K562 (cell line): ENCODE data around the gene DIP2C.

ENCODE experiments used
- CEBPB ChIP-seq: fragments of 450-650 bp; IDR thresholded peaks from 2 replicates; pipeline ENCODE4 v1.6.1; 2016; ENCODE audit warnings: missing genetic modification characterization, missing compliant biosample characterization
- DPF2 ChIP-seq: fragments of 450-650 bp; IDR thresholded peaks from 2 replicates; pipeline ENCODE4 v1.6.1; 2016
- JUND ChIP-seq, 2 experiments: IDR thresholded peaks; 2 replicates in 1 of 2; 3 replicates in 1 of 2; pipeline ENCODE4 v1.6.1; 2011; ENCODE audit warnings: borderline replicate concordance in 2 of 2, low read depth in 2 of 2, low read length in 2 of 2, improper control_type of control experiment in 1 of 2, missing biosample characterization in 1 of 2, missing genetic modification characterization in 1 of 2, missing genetic modification reagents in 1 of 2
- KAT7 ChIP-seq: sonication (generic); formaldehyde crosslinking; IDR thresholded peaks from 2 replicates; pipeline ENCODE4 v1.8.0; 2022; ENCODE audit warnings: missing genetic modification reagents, mild to moderate bottlenecking, borderline replicate concordance
- MAFF ChIP-seq: IDR thresholded peaks from 2 replicates; pipeline ENCODE4 v1.6.1; 2012; ENCODE audit warnings: low read length, improper control_type of control experiment
- MLLT1 ChIP-seq, 2 experiments: fragments of 450-650 bp; IDR thresholded peaks; 2 replicates each; pipeline ENCODE4 v1.6.1; 2016
- MYC ChIP-seq, 2 experiments: fragments of 250-450 bp in 1 of 2; sonication (Bioruptor Pico) in 1 of 2; IDR thresholded peaks; 2 replicates each; pipeline versions ENCODE4 v1.5.1 to v1.6.1; 2012 to 2021; ENCODE audit warnings: low read depth in 2 of 2, borderline replicate concordance in 1 of 2, improper control_type of control experiment in 1 of 2, low read length in 1 of 2, mild to moderate bottlenecking in 1 of 2, moderate library complexity in 1 of 2
- RCOR1 ChIP-seq, 2 experiments: IDR thresholded peaks; 2 replicates each; pipeline ENCODE4 v1.6.1; 2012; ENCODE audit warnings: low read depth in 2 of 2, low read length in 2 of 2, borderline replicate concordance in 1 of 2, improper control_type of control experiment in 1 of 2
- SMC3 ChIP-seq: conservative IDR thresholded peaks from 2 replicates; pipeline ENCODE4 v1.6.1; 2011; ENCODE audit warnings: low read depth, low read length, improper control_type of control experiment; ENCODE audit not compliant: insufficient read depth
- XRCC4 ChIP-seq: IDR thresholded peaks from one replicate; pipeline ENCODE4 v1.6.1; 2011; ENCODE audit not compliant: insufficient read depth, insufficient read length; ENCODE audit errors: extremely low read depth
- ZNF561 ChIP-seq: fragments of 450-650 bp; formaldehyde crosslinking; conservative IDR thresholded peaks from 2 replicates; pipeline ENCODE4 v1.4.0; 2020; ENCODE audit warnings: mild to moderate bottlenecking, moderate library complexity
- TF ChIP-seq, protein P1 (sequence below), 3 experiments: IDR thresholded peaks in 2 of 3; conservative IDR thresholded peaks in 1 of 3; 2 replicates each; pipeline ENCODE4 v1.5.1; 2011 to 2012; ENCODE audit warnings: low read length in 3 of 3, mild to moderate bottlenecking in 3 of 3, control low read depth in 2 of 3, improper control_type of control experiment in 1 of 3, inconsistent platforms in 1 of 3, low read depth in 1 of 3, mixed read lengths in 1 of 3, moderate library complexity in 1 of 3; ENCODE audit not compliant: insufficient read depth in 2 of 3

- TF ChIP-seq KAT7 (CRISPR knock-in tag) (no peak), MLLT1 (IDR thresholded peaks at IDR 0.05) (no peak), MYC (IDR thresholded peaks at IDR 0.05; ENCODE audit: low read depth, low read length) (no peak), MYC (CRISPR knock-in tag; IDR thresholded peaks at IDR 0.05; ENCODE audit: borderline replicate concordance, low read depth) (no peak), XRCC4 (no peak), ZNF561 (CRISPR knock-in tag) (no peak), JUND (IDR thresholded peaks at IDR 0.05; ENCODE audit: borderline replicate concordance, low read depth, low read length) (no peak), JUND (tag; IDR thresholded peaks at IDR 0.05; ENCODE audit: borderline replicate concordance, low read depth, low read length) (no peak), RCOR1 (IDR thresholded peaks at IDR 0.05; ENCODE audit: borderline replicate concordance in 1 of 2, low read depth in 2 of 2, low read length in 2 of 2) (no peak), DPF2 (no peak), CEBPB (tag) (no peak), MAFF (no peak), SMC3 (no peak)
- TF ChIP-seq, protein P1, sequence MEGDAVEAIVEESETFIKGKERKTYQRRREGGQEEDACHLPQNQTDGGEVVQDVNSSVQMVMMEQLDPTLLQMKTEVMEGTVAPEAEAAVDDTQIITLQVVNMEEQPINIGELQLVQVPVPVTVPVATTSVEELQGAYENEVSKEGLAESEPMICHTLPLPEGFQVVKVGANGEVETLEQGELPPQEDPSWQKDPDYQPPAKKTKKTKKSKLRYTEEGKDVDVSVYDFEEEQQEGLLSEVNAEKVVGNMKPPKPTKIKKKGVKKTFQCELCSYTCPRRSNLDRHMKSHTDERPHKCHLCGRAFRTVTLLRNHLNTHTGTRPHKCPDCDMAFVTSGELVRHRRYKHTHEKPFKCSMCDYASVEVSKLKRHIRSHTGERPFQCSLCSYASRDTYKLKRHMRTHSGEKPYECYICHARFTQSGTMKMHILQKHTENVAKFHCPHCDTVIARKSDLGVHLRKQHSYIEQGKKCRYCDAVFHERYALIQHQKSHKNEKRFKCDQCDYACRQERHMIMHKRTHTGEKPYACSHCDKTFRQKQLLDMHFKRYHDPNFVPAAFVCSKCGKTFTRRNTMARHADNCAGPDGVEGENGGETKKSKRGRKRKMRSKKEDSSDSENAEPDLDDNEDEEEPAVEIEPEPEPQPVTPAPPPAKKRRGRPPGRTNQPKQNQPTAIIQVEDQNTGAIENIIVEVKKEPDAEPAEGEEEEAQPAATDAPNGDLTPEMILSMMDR (IDR thresholded peaks at IDR 0.05 in 2 of 3, conservative IDR thresholded peaks at IDR 0.05 in 1 of 3; ENCODE audit: insufficient read depth in 2 of 3, low read depth in 1 of 3, low read length in 3 of 3), result no peak
Observed at GRCh38 chr10:317926-318325, 371.5 kb downstream of the DIP2C start.
